Measurements from ENCODE around the gene IDH3G.

IDH3G gene

GRCh38 chrX:153736071-153736820 lies 57.9 kb downstream of the IDH3G start:
- H3K4me2 ChIP-seq (ENCODE audit: low read length): no peak overlapping the region
- H3K36me3 ChIP-seq (ENCODE audit: insufficient read depth, low read length): no peaks in the 10 kb centered on the region; the same call in 1 of the 2 replicates
- H3K9me2 ChIP-seq (ENCODE audit: low read depth, low read length): no peaks in the 10 kb centered on the region
- no peak overlapping the region for H3K4me3 ChIP-seq (ENCODE audit: low read depth, low read length, poor library complexity, severe bottlenecking)
- no peak overlapping the region for H2AFZ ChIP-seq (ENCODE audit: low read length)
- H3K27me3 ChIP-seq (ENCODE audit: insufficient read depth, low read length): no peaks in the 10 kb centered on the region
- TF ChIP-seq EZH2 (IDR thresholded peaks at IDR 0.05; ENCODE audit: borderline replicate concordance, low read length) (no peak), CTCF (IDR thresholded peaks at IDR 0.05; ENCODE audit: low read length) (no peak)
- H3K27ac ChIP-seq (ENCODE audit: low read depth, low read length, poor library complexity, severe bottlenecking): no peak overlapping the region
- H3K9ac ChIP-seq (ENCODE audit: low read length): no peak overlapping the region
- H4K20me1 ChIP-seq (ENCODE audit: insufficient read depth, low read length): no peaks in the 10 kb centered on the region
- H3K79me2 ChIP-seq (ENCODE audit: insufficient read depth, low read length): no peaks in the 10 kb centered on the region
- no peaks in the 10 kb centered on the region for H3F3A ChIP-seq (ENCODE audit: insufficient read depth, low read length)
- no peaks in the 10 kb centered on the region for H3K9me3 ChIP-seq (ENCODE audit: low read length)
- H3K4me1 ChIP-seq (ENCODE audit: insufficient read depth, low read length, severe bottlenecking): no peaks in the 10 kb centered on the region

Measured in OCI-LY1 (cell line).